NCI-H1436 (cell line): ENCODE data around the gene KIAA1210.

ENCODE experiments used
- DNase-seq: peaks from one replicate; lab custom pipeline; 2025; lab: John Stamatoyannopoulos, UW

KIAA1210 gene

DNA sequence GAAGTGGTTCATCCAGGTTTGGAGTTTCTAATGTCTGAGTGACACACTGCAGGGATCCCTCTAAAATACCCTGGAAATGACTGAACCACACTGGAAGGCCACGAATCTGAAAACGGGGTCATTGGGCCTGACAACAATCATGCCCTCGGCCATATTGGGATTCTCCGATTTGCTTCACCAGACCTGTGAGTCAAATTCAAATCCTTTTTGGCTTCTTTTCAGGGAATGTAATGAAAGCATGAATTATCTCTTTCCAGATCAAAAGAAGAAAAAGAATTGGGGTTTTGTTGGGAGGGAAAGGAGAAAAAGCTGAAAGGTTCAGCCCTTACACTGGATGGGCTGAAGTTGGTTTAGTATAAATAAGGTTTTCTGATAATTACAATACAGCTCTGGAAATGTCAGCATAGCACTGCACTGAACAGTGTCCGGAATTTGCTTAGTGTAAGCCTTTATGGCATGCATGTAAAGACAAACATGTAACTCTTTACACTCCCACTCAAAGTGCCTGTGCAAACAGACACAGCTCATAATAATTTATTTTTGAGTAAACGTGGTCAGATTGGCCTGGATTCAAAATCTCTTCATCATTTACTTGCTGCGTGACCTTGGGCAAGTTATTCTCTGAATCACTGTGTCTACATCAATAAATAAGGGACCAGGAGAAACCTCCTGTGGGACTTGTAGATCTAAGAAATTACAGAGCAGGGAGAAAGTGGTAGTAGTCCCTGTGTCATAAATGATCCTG, 33.4 kb downstream of the KIAA1210 start:
- DNase-seq = no peak

DNA sequence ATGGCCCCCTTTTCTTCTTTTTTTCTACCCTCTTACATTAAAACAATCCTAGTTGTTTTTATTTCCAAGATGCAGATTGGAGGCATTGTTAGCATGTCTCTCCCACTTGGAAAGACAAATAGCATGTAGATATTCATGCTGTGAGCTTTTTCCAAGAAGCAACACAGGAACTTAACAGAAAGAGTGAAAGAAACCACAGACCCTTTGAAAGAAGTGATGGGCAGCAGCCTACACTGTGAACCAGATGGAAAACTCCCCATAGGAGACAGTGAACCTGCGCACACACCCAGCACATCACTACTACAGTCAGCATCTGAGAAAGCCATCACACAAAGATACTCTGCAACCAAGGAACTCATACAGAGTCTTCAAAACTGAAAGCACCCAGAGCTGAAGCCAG, 37.0 kb downstream of the KIAA1210 start:
- DNase-seq = no peak

DNA sequence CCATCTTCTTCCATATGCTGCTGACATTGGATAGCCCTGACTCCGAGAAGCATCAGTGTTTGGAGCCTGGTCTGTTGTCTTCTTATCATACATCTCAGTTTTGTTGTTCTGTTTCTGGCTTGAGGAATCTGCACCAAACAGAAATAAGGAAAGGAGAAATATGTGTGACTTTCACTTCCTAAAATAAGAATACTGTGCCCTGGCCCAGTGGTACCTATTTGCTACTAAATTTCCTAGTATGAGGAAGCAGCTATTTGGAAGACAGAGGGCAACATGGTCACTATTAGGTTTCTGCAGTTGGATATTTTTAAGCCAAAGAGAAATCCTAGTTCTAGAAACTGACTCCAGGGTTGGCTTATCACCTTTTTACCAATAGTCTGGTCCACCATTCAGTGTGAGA, 38.0 kb downstream of the KIAA1210 start:
- no peak for DNase-seq

DNA sequence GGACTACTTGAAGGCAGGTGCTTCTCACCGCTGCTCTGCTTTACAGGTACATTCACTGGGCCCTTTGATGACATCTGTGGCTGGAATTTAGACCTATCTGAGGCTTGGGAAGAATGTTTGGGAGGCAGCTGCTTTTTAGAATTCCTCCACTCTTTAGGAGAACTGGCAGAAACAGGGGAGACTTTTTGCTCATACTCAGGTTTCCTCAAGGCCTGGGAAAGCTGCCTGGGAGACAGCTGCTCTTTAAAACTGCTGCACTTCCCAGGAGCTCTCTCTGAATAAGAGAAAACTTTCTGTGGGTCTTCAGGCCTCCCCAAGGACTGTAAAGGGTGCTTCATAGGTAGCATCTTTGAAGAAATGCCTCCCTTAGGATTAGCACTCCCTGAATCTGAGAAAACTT, 40.5 kb downstream of the KIAA1210 start:
- DNase-seq = no peak

DNA sequence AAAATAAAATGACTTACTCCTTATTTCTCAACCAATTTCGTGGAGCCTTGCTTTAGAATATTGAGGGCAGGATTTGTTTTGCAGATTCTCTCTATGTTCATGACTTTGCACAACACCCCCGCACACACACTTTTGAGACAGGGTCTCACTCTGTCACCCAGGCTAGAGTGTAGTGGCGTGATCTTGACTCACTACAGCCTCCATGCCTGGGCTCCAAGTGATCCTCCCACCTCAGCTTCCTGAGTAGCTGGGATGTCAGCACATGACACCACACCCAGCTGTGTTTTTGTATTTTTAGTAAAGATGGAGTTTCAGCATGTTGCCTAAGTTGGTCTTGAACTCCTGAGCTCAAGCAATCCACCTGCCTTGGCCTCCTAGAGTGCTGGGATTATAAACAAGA, 42.8 kb downstream of the KIAA1210 start:
- DNase-seq = no peak

DNA sequence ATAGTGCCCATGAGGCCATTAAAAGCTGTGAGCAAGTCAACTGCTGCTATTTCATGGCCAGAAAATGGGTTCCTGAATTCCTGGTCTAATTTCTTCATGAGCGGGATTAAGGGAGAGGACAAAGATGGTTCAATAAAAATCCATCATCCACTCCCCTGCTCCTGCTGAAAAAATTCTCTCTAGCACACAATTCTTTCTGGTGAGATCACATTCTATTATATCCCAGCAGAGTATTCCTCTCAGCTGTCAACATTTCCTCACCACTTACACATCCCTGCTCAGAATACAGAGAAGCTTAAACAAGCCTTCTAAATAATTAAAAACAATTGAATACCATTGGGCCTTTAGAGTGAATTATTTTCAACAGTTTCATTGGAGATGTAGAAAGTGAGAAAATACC, 45.3 kb downstream of the KIAA1210 start:
- no peak for DNase-seq

DNA sequence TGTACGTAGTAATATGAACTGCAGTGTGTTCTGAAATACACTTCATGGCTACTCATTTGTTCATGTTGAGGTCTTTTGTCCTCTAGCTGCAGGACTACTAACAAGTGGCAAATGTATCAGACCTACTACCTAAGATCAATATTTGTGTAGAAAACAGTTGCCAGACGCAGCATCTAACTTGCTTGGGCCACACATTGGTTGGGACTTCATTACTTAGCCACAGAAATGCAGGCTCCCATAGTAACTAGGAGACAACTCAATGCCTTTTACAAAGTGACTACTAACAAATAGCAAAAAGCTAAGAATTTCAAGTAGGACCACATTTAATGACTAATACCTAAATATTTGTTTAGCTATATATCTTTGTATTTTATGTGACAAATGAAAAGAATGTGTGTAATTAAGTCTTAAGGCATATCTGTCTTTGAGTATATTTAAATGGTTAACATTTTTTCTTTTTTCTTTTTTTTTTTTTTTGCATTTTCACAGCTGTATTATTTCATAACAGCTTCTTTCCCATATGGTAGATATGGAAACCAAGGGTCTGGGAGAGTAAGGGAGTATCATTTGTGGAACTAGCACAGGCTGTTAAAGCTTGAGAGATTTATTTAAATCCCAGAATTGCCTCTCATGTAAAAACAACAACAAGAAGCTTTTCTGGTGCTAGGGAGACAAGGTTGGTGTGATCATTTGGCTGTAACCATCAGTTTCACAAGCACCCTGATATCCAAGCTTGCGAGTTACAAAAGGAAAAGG, 52.2 kb downstream of the KIAA1210 start:
- DNase-seq = no peak

DNA sequence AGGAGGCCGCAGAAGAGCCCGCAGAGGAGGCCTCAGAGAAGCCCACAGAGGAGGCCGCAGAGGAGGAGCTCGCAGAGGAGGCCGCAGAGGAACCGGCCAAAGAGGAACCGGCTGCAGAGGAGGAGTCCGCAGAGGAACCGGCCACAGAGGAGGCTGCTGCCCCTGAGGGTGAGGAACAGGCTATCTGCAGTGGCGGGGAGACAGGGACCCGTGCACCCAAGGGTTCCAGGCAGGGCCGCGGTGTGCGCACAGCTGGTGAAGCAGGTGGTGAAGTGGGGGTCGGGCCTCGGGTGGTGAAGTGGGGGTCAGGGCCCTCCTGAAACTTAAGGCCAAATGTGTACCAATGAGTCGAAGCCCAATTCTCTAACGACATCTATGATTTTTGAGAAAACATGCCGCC, 53.7 kb downstream of the KIAA1210 start:
- no peak for DNase-seq

DNA sequence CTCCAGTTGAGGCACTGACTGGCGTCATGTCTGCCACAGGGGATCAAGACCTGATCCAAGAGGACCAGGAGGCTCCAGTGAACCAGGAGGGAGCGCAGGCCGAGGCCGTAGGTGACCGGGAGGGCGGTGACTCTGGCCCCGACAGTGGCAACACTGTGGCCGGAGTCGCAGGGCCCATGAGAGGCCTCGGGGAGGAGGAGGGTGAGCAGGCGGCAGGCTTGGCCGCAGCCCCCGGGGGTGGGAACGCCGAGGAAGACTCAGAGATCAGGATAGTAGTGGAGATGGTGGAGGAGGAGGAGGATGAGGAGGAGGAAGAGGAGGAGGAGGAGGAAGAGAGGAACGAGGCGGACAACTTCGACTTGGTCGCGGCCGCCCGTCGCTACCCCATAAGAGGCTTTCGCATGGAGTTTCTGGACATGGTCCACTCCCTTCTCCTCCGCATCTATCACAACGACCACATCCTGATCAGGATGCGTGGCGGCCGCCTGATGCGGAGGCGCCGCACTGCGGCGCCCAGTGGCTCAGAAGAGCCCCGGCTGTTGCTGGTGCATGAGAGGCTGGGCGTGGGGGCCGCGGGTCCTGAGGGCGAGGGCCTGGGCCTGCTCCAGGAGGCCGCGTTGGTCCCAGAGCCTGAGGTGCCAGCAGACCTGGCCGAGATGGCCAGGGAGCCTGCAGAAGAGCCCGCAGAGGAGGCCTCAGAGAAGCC, 54.3 kb downstream of the KIAA1210 start:
- no peak for DNase-seq

DNA sequence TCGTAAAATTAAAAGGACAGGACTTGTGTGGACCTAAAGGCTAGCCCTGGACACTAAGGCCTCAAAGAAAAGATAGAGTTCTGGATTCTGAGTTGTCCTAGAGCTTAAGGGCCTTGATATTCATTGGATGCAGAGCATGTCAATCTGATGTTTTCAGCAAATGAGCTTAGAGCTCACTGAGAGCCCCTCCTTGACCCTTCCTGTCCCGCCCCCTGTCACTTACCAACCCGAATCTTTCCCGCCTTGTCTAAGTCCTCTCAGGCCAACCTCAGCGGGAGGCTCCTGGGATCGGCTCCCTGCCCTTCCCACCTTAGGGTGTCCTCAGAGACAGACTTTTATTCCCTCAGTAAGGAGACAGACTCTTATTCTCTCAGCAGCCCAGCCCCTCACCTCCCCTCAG, 54.9 kb downstream of the KIAA1210 start, which contains the start of gene CT47C1:
Gene CT47C1 (plus strand): TSS at position 250 of the 400 bp plus-strand sequence. CDS start 233 bp downstream, outside the sequence.
- no peak for DNase-seq

DNA sequence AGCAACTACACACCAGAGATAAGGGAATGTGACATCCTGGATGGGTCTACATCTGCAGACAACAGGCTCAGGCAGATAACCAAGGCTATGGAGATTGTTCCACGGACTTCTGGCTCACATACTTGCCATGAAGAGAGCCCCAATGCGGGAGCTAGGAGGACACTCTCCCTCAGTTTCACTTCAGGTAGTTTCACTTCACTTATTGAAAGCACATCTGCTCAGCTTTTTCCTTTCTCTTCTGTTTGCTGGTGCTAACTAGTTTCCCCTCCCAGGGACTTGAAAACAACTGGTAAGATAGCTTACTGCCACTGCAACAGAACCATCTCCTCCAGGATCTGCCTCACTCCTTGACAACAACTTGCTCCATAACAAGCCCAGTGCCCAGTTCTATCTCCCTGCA, 56.2 kb downstream of the KIAA1210 start:
- no peak for DNase-seq

DNA sequence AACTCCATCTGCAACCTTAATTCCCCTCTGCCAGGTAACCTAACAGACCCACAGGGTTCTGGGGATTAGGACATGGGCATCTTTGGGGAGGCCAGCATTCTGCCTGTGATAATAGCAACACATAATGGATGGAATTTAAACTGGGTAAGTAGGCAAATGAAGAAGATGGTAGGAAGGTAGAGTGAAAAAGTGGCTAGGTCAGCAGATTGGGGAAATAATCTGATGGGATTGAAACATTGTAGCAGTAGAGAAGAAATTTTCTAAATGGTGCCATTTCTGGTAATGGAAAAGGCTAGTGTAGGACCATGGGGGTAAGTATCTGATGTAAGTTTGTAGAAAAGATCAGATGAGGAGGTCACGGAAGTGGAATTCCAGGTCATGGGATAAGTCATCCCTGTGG, 57.9 kb downstream of the KIAA1210 start:
- no peak for DNase-seq

DNA sequence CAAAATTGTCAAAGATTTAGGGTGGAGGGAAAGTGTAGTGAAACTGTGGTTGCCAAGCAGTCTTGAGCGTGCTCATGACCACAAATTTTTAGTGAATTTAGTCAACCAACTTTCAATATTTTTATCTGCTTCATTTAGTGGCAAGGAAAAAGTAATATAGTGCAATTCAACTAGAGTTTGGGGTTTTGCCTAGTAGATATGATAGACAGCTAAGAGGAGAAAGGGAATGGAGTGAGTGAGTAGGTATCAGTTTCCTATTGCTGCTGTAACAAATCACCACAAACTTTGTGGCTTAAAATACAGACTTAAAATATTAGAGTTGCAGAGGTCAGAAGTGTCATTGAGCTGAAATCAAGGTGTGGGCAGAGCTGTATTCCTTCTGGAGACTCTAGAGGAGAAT, 58.5 kb downstream of the KIAA1210 start:
- no peak for DNase-seq

DNA sequence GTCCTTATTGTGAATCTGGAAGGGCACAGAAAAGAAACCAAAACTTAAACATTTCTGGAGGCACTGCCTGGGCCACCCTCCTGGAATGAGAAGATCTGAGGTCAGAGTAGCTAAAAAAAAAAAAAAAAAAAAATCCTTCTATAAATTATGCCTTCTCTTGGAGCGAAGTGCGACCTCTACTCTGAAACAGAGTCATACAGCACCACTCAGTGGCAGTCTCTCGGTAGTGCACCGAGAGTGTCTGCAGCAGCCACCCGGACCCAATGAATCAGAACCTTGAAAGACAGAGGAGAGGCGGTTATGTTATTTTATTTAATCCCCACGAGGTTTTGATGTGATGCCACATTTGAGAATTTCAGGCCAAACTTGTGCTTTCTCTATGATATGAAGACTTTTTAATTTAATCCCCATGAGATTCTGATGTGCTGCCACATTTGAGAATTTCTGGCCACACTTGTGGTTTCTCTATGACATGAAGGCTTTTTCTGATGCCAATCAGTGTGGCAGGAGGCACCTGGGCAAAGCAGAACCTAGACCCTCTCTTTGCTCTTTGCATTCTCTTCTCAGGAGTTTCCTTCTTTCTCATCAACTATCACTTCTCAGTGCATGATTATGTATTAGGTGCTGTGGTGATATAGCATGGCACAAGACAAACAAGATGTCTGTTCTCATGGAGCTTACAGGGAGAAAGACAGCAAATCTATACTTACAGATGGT, 60.4 kb downstream of the KIAA1210 start:
- DNase-seq = peak; percentile 59

DNA sequence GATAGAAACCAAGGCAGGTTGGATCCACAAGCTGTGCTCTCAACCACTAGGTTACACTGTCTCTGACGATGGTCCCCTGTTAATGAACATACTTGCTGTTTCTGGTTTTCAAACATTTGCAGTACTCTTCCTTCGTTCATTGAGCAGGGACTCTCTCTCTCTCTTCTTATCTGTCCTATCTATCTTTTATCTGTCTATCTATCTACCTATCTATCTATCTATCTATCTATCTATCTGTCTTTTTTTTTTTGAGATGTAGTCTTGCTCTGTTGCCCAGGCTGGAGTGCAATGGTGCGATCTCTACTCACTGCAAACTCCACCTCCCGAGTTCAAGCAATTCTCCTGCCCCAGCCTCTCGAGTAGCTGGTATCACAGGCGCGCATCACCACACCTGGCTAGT, 64.2 kb downstream of the KIAA1210 start:
- DNase-seq = no peak

DNA sequence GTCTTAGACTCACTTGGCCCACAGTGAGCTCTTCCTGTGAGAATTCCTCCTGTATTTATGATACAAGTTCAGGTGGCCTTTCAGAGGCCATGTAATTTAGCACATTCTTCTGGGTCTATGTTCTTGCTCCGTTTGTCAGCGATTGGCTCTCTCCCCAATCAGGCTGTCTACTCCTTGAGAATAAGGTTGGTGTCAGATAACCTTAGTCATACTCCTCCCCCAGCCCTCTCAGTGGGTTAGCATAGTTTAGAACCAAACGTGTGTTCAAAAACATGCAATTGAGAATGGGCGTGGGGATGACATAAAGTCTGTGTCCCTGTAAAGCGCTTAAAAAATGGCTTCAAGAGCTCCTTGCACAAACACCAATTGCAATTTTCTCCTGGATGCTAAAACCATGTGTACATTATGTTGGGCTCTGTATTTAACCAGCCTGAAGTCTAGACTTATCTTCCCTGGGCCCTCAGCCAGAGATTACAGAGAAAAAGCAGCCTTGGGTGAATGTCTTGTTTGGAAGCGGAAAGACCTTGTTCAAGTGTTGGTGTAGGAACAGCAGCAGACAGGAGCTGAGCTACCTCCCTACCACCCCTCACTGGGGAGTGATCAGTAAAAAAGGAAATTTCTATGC, 64.8 kb downstream of the KIAA1210 start:
- DNase-seq = no peak

DNA sequence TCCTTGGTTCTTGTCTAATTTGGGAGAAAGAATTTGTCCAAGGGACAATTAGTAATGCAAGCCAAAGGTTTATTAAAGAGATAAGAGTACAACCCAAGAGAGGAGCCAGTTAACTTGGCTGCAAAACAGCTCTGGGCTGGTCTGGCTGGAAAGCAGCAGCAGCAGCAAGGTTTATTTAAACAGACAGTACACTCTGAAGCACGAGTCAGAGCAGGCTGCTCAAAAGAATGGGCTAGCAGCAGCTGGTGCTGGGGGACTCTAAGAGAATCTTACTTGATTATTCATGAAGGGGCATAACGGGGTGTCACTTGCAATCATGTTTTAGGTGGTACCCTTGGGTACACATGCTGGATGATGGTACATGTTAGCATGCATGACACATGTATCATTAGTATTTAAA, 71.9 kb downstream of the KIAA1210 start:
- no peak for DNase-seq

DNA sequence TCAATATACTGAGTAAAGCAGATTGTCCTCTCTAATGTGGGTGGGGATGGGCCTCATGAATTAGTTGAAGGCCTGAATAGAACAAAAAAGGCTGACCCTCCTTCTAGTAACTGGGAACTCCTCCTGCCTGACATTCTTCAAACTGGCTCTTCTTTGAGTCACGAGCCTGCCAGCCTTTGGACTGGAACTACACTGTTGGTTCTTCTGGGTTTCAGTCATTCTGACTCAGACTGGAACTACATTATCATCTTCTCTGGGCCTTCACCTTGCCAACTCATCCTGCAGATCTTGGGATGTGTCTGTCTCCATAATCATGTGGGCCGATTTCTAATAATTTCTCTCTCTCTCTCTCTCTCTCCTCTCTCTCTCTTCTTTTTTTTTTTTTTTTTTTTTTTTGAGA, 81.7 kb downstream of the KIAA1210 start:
- no peak for DNase-seq

DNA sequence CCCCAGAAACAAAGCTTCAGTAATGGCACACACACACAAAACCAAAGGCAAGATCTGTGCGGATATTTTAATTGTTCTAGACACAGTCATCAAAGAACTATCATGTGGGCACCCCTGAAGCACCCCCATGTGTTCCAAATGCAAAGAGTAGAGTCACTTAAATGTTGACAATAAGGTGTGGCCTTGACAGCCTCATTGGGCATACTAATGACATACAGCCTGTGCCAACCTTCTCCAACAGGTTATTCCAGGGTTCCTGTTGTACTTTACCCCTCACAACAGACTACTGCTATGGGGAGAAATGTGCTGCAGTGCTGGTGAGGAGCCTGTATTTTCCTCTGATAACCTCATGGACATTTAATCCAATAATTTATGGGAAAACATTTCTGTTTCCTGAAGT, 84.6 kb downstream of the KIAA1210 start:
- no peak for DNase-seq

DNA sequence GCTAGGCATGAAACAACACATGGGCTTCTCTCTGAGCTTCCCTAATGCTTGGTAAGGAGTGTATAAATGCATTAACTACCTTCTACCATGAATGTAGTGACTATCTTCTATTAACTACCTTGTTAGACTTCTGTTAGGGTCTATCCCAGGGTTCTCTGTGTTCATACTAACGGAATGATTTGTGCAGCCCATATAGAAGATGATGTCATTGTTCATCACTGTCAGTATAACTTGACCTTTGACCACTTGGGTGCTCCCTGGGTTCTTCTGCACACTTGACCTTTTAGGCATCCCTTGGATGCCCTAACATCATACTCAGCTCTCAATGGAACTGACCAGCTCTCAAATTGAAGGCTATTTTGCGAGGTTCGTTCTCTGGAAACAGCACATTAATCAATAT, 85.6 kb downstream of the KIAA1210 start:
- DNase-seq = no peak

DNA sequence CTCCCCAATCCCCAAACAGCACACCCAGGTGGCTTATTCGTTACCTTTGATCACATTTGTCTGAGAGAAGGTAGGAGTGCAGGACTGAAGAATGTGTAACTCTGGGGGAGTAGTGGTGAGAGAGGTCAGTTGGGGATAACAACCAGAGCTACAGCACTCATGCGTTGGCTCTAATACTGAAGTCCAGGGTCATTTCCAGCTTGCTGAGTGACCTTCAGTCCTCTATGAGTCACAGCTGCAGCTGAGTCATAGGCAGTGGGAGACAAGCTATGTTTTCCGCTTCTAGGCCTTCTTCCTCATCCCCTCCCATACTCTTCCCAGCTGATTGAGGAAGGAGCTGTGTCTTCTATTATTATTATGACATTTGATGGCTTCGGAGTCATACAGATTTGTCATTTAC, 86.4 kb downstream of the KIAA1210 start:
- DNase-seq = no peak

DNA sequence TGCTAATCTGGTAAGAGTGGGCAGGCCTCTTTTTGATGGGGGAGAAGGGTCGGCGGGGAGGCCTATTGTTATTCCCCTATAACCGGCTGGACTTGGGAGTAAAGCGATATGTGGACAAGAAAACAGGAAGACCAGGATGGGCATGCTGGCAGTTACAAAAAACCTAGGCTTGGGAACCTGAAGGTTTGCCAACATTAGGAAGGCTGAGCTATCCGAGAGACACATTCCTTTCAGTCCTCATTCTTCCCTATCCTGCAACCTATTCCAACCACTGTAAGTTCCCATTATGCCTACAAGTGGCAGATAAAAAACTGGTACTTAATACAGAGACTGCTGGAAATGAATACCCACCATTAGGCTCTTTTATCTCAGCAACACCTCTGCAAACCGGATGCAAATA, 87.2 kb downstream of the KIAA1210 start:
- DNase-seq = no peak
